Left lung (tissue), 10 donors: ENCODE data around the gene PTPRQ. TPM values are rescaled to one million over a fixed set of nuclear protein-coding genes. Genes with fewer than 3 reads are reported as not detected.

Experiments used
- ATAC-seq: fragments of 200-7000 bp; cut with Tn5 transposase; one replicate; pipeline ENCODE4 v1.9.1; 2020; ENCODE audit warnings: moderate library complexity
- DNase-seq, 4 donors: peaks; one replicate each; pipeline ENCODE4 v3.0.0-alpha.2; 2013 to 2020
- H3K27ac ChIP-seq, 2 donors: fragments of 200-600 bp; sonication (generic) in 1 of 2; one replicate each; pipeline versions ENCODE4 v1.5.0 to v1.8.0; 2020 to 2021
- H3K27me3 ChIP-seq, 2 donors: fragments of 200-600 bp; sonication (generic) in 1 of 2; one replicate each; pipeline versions ENCODE4 v1.5.0 to v1.8.0; 2020 to 2021
- H3K36me3 ChIP-seq, 2 donors: fragments of 200-600 bp; sonication (generic) in 1 of 2; one replicate each; pipeline versions ENCODE4 v1.5.0 to v1.8.0; 2020 to 2021
- H3K4me1 ChIP-seq, 2 donors: fragments of 200-600 bp; one replicate each; pipeline ENCODE4 v1.8.0; 2021
- H3K4me3 ChIP-seq, 2 donors: fragments of 200-600 bp; sonication (generic) in 1 of 2; one replicate each; pipeline versions ENCODE4 v1.5.0 to v1.8.0; 2020 to 2021; ENCODE audit warnings: mild to moderate bottlenecking in 1 of 2
- H3K9me3 ChIP-seq, 2 donors: fragments of 200-600 bp; sonication (generic) in 1 of 2; one replicate each; pipeline versions ENCODE4 v1.5.0 to v1.8.0; 2020 to 2021
- intact Hi-C, 2 donors: fragments of 100-400 bp; cut with DNase I; formaldehyde crosslinking; loops; one replicate each; pipeline versions ENCODE4 v1.11.2 to v1.14.2; 2022
- polyA plus RNA-seq, 6 donors: library from polyadenylated mRNA; unstranded; fragments of 120-200 nt; gene quantifications; one replicate each; pipeline ENCODE4 v1.2.1, GENCODE V29; 2013; ENCODE audit not compliant: insufficient read length in 6 of 6
- total RNA-seq, 2 donors: library from RNA; stranded (reverse); fragmentation: NEBNext Ultra II Directional; extraction: Animal tissue kit (Norgen Biotek cat#: 25700); gene quantifications; one replicate each; pipeline ENCODE4 v1.2.1, GENCODE V29; 2021
- TF ChIP-seq, protein P1 (sequence below), 2 donors: fragments of 200-600 bp; sonication (generic) in 1 of 2; IDR thresholded peaks; one replicate each; pipeline versions ENCODE4 v1.5.0 to v1.8.0; 2021; ENCODE audit warnings: antibody characterized with exemption in 2 of 2
- donor health status: DM: no; HTN: yes; CAD: no.
- donor health status: DM: no; HTN: no; CAD: no.

PTPRQ gene
- total and polyA plus RNA-seq, 8 donors, result 0.79 to 9.1 (median 3.8) TPM

- no peak overlapping the region for H3K27ac ChIP-seq
- intact Hi-C loops, result no loop called here
- peak in 1 of 4 donors; percentile 60 for DNase-seq
- H3K4me1 ChIP-seq, result no peaks in the 10 kb centered on the region
- H3K9me3 ChIP-seq, result no peaks in the 10 kb centered on the region
- H3K4me3 ChIP-seq, result no peak overlapping the region
- H3K36me3 ChIP-seq, result no peaks in the 10 kb centered on the region
- no peak for ATAC-seq
- TF ChIP-seq, protein P1, sequence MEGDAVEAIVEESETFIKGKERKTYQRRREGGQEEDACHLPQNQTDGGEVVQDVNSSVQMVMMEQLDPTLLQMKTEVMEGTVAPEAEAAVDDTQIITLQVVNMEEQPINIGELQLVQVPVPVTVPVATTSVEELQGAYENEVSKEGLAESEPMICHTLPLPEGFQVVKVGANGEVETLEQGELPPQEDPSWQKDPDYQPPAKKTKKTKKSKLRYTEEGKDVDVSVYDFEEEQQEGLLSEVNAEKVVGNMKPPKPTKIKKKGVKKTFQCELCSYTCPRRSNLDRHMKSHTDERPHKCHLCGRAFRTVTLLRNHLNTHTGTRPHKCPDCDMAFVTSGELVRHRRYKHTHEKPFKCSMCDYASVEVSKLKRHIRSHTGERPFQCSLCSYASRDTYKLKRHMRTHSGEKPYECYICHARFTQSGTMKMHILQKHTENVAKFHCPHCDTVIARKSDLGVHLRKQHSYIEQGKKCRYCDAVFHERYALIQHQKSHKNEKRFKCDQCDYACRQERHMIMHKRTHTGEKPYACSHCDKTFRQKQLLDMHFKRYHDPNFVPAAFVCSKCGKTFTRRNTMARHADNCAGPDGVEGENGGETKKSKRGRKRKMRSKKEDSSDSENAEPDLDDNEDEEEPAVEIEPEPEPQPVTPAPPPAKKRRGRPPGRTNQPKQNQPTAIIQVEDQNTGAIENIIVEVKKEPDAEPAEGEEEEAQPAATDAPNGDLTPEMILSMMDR (IDR thresholded peaks at IDR 0.05), result no peak
- H3K27me3 ChIP-seq, result peaks cover 11 to 53% of the 10 kb centered on the region in 2 donors
Observed at GRCh38 chr12:80707830-80708258, 263.8 kb downstream of the PTPRQ start.

GRCh38 chr12:80708259-80708974, 264.4 kb downstream of the PTPRQ start:
- TF ChIP-seq, protein P1 (IDR thresholded peaks at IDR 0.05), result no peak
- no peak for ATAC-seq
- peak in 1 of 4 donors; percentile 74 for DNase-seq
- H3K27ac ChIP-seq, result no peak overlapping the region
- no peak overlapping the region for H3K4me3 ChIP-seq
- peaks cover 11 to 59% of the 10 kb centered on the region in 2 donors for H3K27me3 ChIP-seq
- H3K4me1 ChIP-seq, result no peaks in the 10 kb centered on the region
- no peaks in the 10 kb centered on the region for H3K36me3 ChIP-seq
- intact Hi-C loops, result no loop called here
- H3K9me3 ChIP-seq, result no peaks in the 10 kb centered on the region

DNA sequence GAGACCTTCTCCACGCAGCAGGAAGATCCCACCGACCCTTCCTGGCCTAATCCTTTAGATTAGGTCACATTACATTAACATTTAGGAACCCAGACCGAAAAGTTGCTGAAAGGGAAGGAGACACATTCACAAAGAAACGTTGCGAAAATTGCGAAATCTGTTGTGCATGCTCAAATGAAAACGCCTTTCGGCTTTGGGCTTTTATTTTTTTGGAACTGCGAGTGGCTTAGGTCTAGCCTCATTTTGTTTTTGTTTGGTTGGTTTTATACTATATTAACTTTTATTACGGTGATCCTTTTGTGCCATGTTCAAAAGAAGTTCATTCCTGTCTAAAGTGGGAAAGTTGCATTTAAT, 264.9 kb downstream of the PTPRQ start:
- ATAC-seq (no peak), DNase-seq (no peak)
- intact Hi-C loops, result no loop called here
- Histone ChIP-seq H3K27me3 (peaks cover 11 to 64% of the 10 kb centered on the region in 2 donors), H3K4me1 (no peaks in the 10 kb centered on the region), H3K36me3 (no peaks in the 10 kb centered on the region), H3K27ac (no peak overlapping the region), H3K4me3 (no peak overlapping the region), H3K9me3 (no peaks in the 10 kb centered on the region)
- TF ChIP-seq, protein P1 (IDR thresholded peaks at IDR 0.05), result no peak

DNA sequence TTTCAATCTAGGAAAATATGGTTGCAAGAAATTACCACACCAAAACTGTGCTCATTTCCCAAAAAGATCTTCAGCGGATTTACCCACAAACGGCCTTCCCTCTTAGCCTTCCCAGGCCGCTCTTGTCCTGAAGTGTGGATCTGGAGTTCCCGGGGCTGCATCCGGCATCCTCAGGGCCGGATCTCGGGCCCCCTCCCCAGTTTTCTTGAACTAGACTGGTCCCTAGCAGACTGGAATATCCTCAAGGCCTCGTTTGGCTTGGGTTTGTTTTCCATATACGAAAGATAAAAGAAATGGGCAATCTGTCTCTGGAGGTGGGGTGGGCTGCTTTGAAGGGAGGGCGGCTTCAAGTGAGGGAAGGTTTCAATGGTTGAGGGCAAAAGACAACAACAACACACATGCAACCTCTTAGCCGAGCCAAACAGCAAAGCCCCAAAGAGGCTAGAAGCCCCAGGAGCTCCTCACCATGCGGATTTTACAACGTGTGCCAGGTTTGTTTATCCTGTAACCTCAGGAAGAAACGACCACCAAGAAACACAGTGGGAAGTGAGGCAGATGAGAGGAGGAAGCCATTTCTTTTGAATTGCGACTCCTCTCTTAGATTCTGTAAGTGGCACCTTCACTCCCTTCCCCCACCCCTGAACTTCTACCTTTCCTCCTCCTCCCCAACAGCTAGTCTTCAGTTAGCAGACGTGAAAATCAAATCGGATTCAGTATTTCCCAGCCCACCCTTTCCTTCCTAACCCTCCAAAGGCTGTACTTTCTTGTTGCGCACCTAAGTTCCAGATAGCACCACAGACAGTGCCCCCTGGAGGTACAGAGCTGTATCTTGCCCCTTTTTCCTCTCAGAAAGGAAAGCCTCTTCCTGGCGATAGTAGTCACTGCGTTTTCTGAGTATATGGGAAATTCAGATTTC, 266.0 kb downstream of the PTPRQ start:
- TF ChIP-seq, protein P1 (IDR thresholded peaks at IDR 0.05), result no peak
- Histone ChIP-seq H3K36me3 (no peaks in the 10 kb centered on the region), H3K4me1 (no peaks in the 10 kb centered on the region), H3K9me3 (no peaks in the 10 kb centered on the region), H3K4me3 (no peak overlapping the region), H3K27me3 (peaks cover 11 to 76% of the 10 kb centered on the region in 2 donors), H3K27ac (no peak overlapping the region)
- ATAC-seq (no peak), DNase-seq (no peak)
- intact Hi-C loops, result no loop called here
